LNCaP clone FGC (cell line): ENCODE measurements around the gene PRRT4.

Source experiments
- DNase-seq: peaks from one replicate; pipeline ENCODE4 v3.0.0-alpha.2; 2011; ENCODE audit warnings: low read depth
- H3K4me3 ChIP-seq: 2 replicates; pipeline ENCODE4 v1.5.1; 2011; ENCODE audit warnings: mild to moderate bottlenecking, low read depth, low read length, control low read depth
- CTCF ChIP-seq: IDR thresholded peaks from 2 replicates; pipeline ENCODE4 v1.5.1; 2012; ENCODE audit warnings: mild to moderate bottlenecking; ENCODE audit not compliant: control insufficient read depth, insufficient read depth; ENCODE audit errors: extremely low read depth

Gene PRRT4

DNA sequence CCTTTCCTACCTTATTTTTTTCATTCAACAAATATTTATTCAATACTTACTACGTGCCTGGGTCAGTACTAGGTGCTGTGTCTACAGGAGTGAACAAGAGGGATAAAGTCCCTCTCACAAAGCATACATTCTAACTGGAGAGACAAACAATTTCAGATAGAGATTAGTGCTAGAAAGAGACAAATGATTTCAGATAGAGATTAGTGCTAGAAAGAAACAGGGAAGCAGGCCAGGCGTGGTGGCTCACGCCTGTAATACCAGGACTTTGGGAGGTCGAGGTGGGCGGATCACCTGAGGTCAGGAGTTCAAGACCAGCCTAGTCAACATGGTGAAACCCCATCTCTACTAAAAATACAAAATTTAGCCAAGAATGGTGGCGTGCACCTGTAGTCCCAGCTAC is 52.4 kb downstream of the PRRT4 start:
- TF ChIP-seq CTCF, result no peak
- H3K4me3 ChIP-seq, result no peak overlapping the region
- DNase-seq, result no peak

DNA sequence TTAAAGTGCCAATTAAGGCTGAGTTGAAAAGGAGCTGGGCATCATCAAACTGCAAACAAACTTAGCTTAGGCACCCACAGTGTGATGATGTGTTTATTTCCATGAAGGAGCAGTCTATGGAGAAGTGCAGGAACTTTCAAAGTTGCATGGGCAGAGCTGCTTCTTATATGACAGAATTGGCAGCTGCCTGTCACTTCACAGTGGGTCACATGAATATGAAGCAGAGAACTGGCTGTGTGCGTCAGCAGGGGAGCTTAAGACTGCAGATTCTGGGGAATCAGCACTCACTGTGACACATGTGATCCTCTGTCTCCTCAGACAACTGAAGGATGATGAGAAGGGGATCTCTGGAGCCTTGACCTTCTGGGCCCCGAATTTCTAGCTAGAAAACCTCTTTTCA is 54.4 kb downstream of the PRRT4 start:
- TF ChIP-seq CTCF, result no peak
- no peak overlapping the region for H3K4me3 ChIP-seq
- DNase-seq, result no peak

DNA sequence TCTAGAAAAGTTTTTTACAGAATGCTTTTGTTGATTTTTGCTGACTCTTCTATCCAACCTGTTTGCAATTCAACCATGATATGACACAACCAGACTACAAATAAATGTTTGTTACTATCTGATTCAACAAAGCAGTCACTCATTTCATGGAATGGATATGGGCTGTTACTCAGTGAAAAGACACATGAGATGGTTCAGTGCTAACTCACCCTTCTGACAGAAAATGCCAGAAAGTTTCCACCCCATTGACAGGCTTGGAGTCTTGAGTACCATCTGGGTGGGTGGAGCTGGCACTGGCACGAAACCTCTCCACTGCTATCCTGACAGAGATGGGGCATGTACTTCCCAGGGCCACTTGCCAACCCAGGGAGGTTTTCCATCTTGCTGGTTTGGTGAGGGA is 57.3 kb downstream of the PRRT4 start:
- DNase-seq, result no peak
- no peak overlapping the region for H3K4me3 ChIP-seq
- TF ChIP-seq CTCF, result no peak

DNA sequence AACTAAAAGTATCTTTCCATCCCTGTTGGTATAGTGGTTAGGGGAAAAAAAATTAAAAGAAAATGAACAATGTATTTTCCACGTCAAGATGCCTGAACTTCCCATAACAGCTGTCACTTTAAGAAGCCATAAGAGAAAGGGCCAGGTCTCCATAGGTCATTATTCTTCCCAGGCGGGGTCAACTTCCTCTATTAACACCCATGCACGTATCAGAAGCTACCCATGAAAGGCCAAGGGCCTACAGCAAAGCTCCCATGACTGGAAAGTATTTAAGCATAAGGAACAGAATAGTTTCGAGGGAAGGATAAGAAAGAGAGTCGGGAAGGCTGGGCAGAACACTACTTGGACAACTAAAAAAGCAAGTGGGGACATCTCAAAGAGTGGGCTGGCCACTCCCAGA is 57.8 kb downstream of the PRRT4 start:
- no peak overlapping the region for H3K4me3 ChIP-seq
- no peak for DNase-seq
- no peak for TF ChIP-seq CTCF

GRCh38 chr7:128303133-128303532 is 58.4 kb downstream of the PRRT4 start:
- TF ChIP-seq CTCF, result no peak

GRCh38 chr7:128302139-128302538 is 59.4 kb downstream of the PRRT4 start:
- no peak for DNase-seq
- H3K4me3 ChIP-seq, result no peak overlapping the region
- no peak for TF ChIP-seq CTCF

More at GRCh38 chr7:128303133-128303532, 58.4 kb downstream of the PRRT4 start:
- no peak for DNase-seq
- H3K4me3 ChIP-seq, result no peak overlapping the region
